Stimulated activated CD8-positive, alpha-beta memory T cell treated with anti-CD3 and anti-CD28 coated beads, Interleukin-4, amount 100 ng/mL, for 1 hour (primary cell): Measurements from ENCODE around the gene PCDH18.

ENCODE experiments used
- DNase-seq, 2 donors: peaks; one replicate each; pipeline ENCODE4 v3.0.0-alpha.2; 2020; ENCODE audit warnings: low read depth in 2 of 2, low spot score in 1 of 2

Gene PCDH18

DNA sequence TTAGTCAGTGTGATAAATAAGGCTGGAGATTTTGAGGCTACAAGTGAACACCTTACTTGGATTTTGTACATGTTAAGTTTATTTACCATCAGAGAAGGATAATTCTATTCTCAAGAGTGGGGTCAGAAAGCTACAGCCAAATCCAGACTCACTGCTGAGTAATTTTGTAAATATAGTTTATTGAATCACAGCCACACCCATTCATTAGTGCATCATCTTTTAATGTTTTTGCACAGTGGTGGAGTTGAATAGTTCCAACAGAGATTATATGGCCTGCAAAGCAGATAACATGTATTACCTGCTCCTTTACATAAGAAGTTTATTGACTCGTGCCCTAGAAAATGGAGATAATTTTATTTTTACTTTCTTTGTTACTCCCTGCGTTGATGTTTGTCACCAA lies 60.4 kb downstream of the PCDH18 start:
- DNase-seq = no peak

DNA sequence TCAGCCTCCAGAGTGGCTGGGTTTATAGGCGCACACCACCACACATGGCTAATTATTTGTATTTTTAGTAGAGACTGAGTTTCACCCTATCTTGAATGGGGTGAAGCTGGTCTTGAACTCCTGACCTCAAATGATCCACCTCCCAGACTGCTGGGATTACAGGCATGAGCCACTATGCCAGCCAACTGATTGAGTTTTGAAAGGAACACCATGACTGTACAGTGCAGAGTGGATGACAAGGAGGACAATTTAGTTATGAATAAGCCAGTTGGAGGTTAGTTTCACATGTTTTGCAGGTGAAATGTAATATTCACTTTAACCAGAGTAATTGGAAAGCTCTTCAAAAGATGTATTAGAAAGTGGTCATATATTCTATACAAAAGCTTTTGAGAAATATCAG lies 60.8 kb downstream of the PCDH18 start:
- no peak for DNase-seq

DNA sequence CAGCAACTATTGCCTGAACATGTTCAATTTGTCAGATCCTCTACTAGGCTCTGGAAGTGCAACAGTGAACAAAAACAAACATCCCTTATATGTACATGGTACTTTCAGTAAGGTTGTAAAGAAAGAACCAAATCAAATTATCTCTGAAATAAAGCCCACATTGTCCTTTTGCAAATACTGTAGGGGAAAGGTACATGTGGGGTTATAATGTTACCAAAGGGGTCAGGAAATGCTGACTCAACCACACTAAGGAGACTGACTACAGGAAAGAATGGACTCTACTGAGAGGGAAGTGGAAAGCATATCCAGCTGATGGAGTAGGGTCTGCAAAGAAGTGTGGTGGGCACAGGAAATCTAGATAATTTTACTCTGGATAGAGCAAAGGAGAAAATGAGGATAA lies 61.5 kb downstream of the PCDH18 start:
- DNase-seq = no peak
